Mesenchymal stem cell (in vitro differentiated cells and primary cell): ENCODE results near the gene ZFAND2A.

Experiments
- DNase-seq: peaks from one replicate; pipeline ENCODE4 v3.0.0-alpha.2; 2013
- H2AFZ ChIP-seq: one replicate; pipeline ENCODE4 v1.6.1; 2013; ENCODE audit warnings: low read depth, mild to moderate bottlenecking, control low read depth, inconsistent platforms, low read length, moderate library complexity
- H2AK5ac ChIP-seq: 2 replicates; pipeline ENCODE4 v1.6.1; 2013; ENCODE audit warnings: low read length, moderate library complexity, mild to moderate bottlenecking, inconsistent platforms; ENCODE audit not compliant: severe bottlenecking
- H2BK120ac ChIP-seq: one replicate; pipeline ENCODE4 v1.6.1; 2013; ENCODE audit warnings: low read depth, mild to moderate bottlenecking, inconsistent platforms, low read length, moderate library complexity
- H2BK12ac ChIP-seq, 2 experiments: one replicate each; pipeline ENCODE4 v1.6.1; 2013; ENCODE audit warnings: inconsistent platforms in 2 of 2, low read length in 2 of 2, mild to moderate bottlenecking in 2 of 2, moderate library complexity in 2 of 2, control low read depth in 1 of 2
- H2BK15ac ChIP-seq: one replicate; pipeline ENCODE4 v1.6.1; 2013; ENCODE audit warnings: mild to moderate bottlenecking, low read depth, inconsistent platforms; ENCODE audit not compliant: poor library complexity, severe bottlenecking
- H2BK5ac ChIP-seq: 2 replicates; pipeline ENCODE4 v1.6.1; 2013; ENCODE audit warnings: low read depth, mild to moderate bottlenecking, low read length, control low read depth, inconsistent platforms; ENCODE audit not compliant: poor library complexity, severe bottlenecking
- H3K14ac ChIP-seq, 2 experiments: one replicate each; pipeline ENCODE4 v1.6.1; 2013; ENCODE audit warnings: inconsistent platforms in 2 of 2, low read length in 2 of 2, control low read depth in 1 of 2, mild to moderate bottlenecking in 1 of 2, moderate library complexity in 1 of 2
- H3K18ac ChIP-seq, 2 experiments: one replicate each; pipeline ENCODE4 v1.6.1; 2013; ENCODE audit warnings: inconsistent platforms in 2 of 2, low read length in 2 of 2, control low read depth in 1 of 2, low read depth in 1 of 2, mild to moderate bottlenecking in 1 of 2
- H3K23ac ChIP-seq, 2 experiments: one replicate each; pipeline ENCODE4 v1.6.1; 2013; ENCODE audit warnings: inconsistent platforms in 2 of 2, low read length in 2 of 2, mild to moderate bottlenecking in 2 of 2, moderate library complexity in 2 of 2, control low read depth in 1 of 2
- H3K27ac ChIP-seq: 2 replicates; pipeline ENCODE4 v1.5.1; 2013; ENCODE audit warnings: mild to moderate bottlenecking, moderate library complexity, low read length, control low read depth, inconsistent platforms; ENCODE audit not compliant: poor library complexity, severe bottlenecking
- H3K27me3 ChIP-seq, 2 experiments: 2 replicates each; pipeline versions ENCODE4 v1.6.1 to v1.7.0; 2013; ENCODE audit warnings: low read length in 2 of 2, mild to moderate bottlenecking in 2 of 2, moderate library complexity in 2 of 2, control low read depth in 1 of 2, inconsistent platforms in 1 of 2; ENCODE audit not compliant: control insufficient read depth in 1 of 2, insufficient read depth in 1 of 2
- H3K36me3 ChIP-seq, 2 experiments: 2 replicates each; pipeline versions ENCODE4 v1.6.1 to v1.7.0; 2013; ENCODE audit warnings: low read length in 2 of 2, control low read depth in 1 of 2, inconsistent platforms in 1 of 2, low read depth in 1 of 2, mild to moderate bottlenecking in 1 of 2; ENCODE audit not compliant: insufficient read depth in 2 of 2, control insufficient read depth in 1 of 2
- H3K4ac ChIP-seq, 2 experiments: one replicate each; pipeline ENCODE4 v1.6.1; 2013; ENCODE audit warnings: inconsistent platforms in 2 of 2, low read length in 2 of 2, mild to moderate bottlenecking in 2 of 2, moderate library complexity in 2 of 2, control low read depth in 1 of 2, low read depth in 1 of 2
- H3K4me1 ChIP-seq: 2 replicates; pipeline ENCODE4 v1.6.1; 2013; ENCODE audit warnings: low read depth, low read length, control low read depth; ENCODE audit not compliant: control insufficient read depth, insufficient read depth
- H3K4me2 ChIP-seq: 2 replicates; pipeline ENCODE4 v1.6.1; 2013; ENCODE audit warnings: low read length, mild to moderate bottlenecking, inconsistent platforms; ENCODE audit not compliant: poor library complexity, severe bottlenecking
- H3K4me3 ChIP-seq, 2 experiments: 2 replicates each; pipeline versions ENCODE4 v1.5.1 to v1.7.0; 2013; ENCODE audit warnings: low read length in 2 of 2, mild to moderate bottlenecking in 2 of 2, control low read depth in 1 of 2, low read depth in 1 of 2; ENCODE audit not compliant: insufficient read depth in 1 of 2
- H3K79me1 ChIP-seq: replicated peaks from 2 replicates; pipeline ENCODE4 v1.6.1; 2013; ENCODE audit warnings: mild to moderate bottlenecking, control low read depth, low read length, inconsistent platforms; ENCODE audit not compliant: poor library complexity, severe bottlenecking
- H3K9ac ChIP-seq: 2 replicates; pipeline ENCODE4 v1.7.0; 2013; ENCODE audit warnings: mild to moderate bottlenecking, low read length, moderate library complexity
- H3K9me3 ChIP-seq: 2 replicates; pipeline ENCODE4 v1.7.0; 2013; ENCODE audit warnings: mild to moderate bottlenecking, low read length; ENCODE audit not compliant: control insufficient read depth
- H4K8ac ChIP-seq: one replicate; pipeline ENCODE4 v1.6.1; 2013; ENCODE audit warnings: inconsistent platforms, mild to moderate bottlenecking, low read length, moderate library complexity
- H4K91ac ChIP-seq: one replicate; pipeline ENCODE4 v1.6.1; 2013; ENCODE audit warnings: mild to moderate bottlenecking, low read length, inconsistent platforms
- WGBS: methylation state at CpG from one replicate; pipeline ENCODE4 v1.1.7; 2013; ENCODE audit warnings: mixed read lengths; 5-methylcytosine and 5-hydroxymethylcytosine counted together

The ZFAND2A gene

GRCh38 chr7:1105189-1105588 is 54.8 kb downstream of the ZFAND2A start:
- H3K9me3 ChIP-seq, result no peaks in the 10 kb centered on the region
- H2BK12ac ChIP-seq, result no peak overlapping the region
- H3K4me2 ChIP-seq, result no peak overlapping the region
- H2BK120ac ChIP-seq, result no peak overlapping the region
- H4K91ac ChIP-seq, result no peak overlapping the region
- H3K14ac ChIP-seq, result no peak overlapping the region
- H3K4ac ChIP-seq, result no peak overlapping the region
- no peak overlapping the region for H3K23ac ChIP-seq
- no peak overlapping the region for H2BK5ac ChIP-seq
- no peak overlapping the region for H3K4me3 ChIP-seq
- no peak overlapping the region for H3K9ac ChIP-seq
- no peak overlapping the region for H3K27ac ChIP-seq
- H4K8ac ChIP-seq, result no peak overlapping the region
- no peak overlapping the region for H2BK15ac ChIP-seq
- no peaks in the 10 kb centered on the region for H3K27me3 ChIP-seq
- no peak overlapping the region for H2AFZ ChIP-seq
- H3K4me1 ChIP-seq, result peaks cover 32% of the 10 kb centered on the region
- no peak overlapping the region for H3K18ac ChIP-seq
- peaks cover 61% of the 10 kb centered on the region for H3K79me1 ChIP-seq
- no peak for DNase-seq
- WGBS, result 96% methylated on average over 11 of the region's 11 CpGs
- peaks cover 0 to 49% of the 10 kb centered on the region in 2 experiments for H3K36me3 ChIP-seq
- H2AK5ac ChIP-seq, result no peak overlapping the region

- H3K9ac ChIP-seq, result no peak overlapping the region
- no peak overlapping the region for H2AK5ac ChIP-seq
- H3K23ac ChIP-seq, result no peak overlapping the region
- H3K18ac ChIP-seq, result no peak overlapping the region
- H3K9me3 ChIP-seq, result no peaks in the 10 kb centered on the region
- H2AFZ ChIP-seq, result no peak overlapping the region
- H2BK120ac ChIP-seq, result no peak overlapping the region
- H3K4me3 ChIP-seq, result no peak overlapping the region
- 93% methylated on average over 11 of the region's 13 CpGs for WGBS
- no peak overlapping the region for H3K4me2 ChIP-seq
- no peak overlapping the region for H2BK15ac ChIP-seq
- H4K8ac ChIP-seq, result no peak overlapping the region
- DNase-seq, result no peak
- H3K14ac ChIP-seq, result no peak overlapping the region
- H2BK5ac ChIP-seq, result no peak overlapping the region
- H3K27ac ChIP-seq, result no peak overlapping the region
- peaks cover 37% of the 10 kb centered on the region for H3K4me1 ChIP-seq
- no peak overlapping the region for H4K91ac ChIP-seq
- H3K36me3 ChIP-seq, result peaks cover under 1 to 48% of the 10 kb centered on the region in 2 experiments
- H3K79me1 ChIP-seq, result peaks cover 61% of the 10 kb centered on the region
- H3K4ac ChIP-seq, result no peak overlapping the region
- H2BK12ac ChIP-seq, result no peak overlapping the region
- H3K27me3 ChIP-seq, result no peaks in the 10 kb centered on the region
Observed at GRCh38 chr7:1104516-1105179, 55.3 kb downstream of the ZFAND2A start.

GRCh38 chr7:1103789-1104515 is 56.0 kb downstream of the ZFAND2A start:
- Histone ChIP-seq H3K4me3 (no peak overlapping the region), H3K27ac (no peak overlapping the region), H2AK5ac (no peak overlapping the region), H4K8ac (no peak overlapping the region), H3K4me2 (no peak overlapping the region), H3K36me3 (peaks cover 3 to 48% of the 10 kb centered on the region in 2 experiments), H3K9ac (no peak overlapping the region), H2BK120ac (no peak overlapping the region), H3K4me1 (peaks cover 39% of the 10 kb centered on the region), H3K23ac (no peak overlapping the region), H3K4ac (no peak overlapping the region), H4K91ac (no peak overlapping the region), H3K27me3 (no peaks in the 10 kb centered on the region), H3K14ac (no peak overlapping the region), H2BK15ac (no peak overlapping the region), H3K79me1 (peaks cover 60% of the 10 kb centered on the region), H2AFZ (no peak overlapping the region), H3K9me3 (no peaks in the 10 kb centered on the region), H2BK12ac (no peak overlapping the region), H2BK5ac (no peak overlapping the region), H3K18ac (no peak overlapping the region)
- 95% methylated on average over 21 of the region's 21 CpGs for WGBS
- no peak for DNase-seq

GRCh38 chr7:1103009-1103788 is 56.8 kb downstream of the ZFAND2A start:
- 94% methylated on average over 34 of the region's 34 CpGs for WGBS
- no peak overlapping the region for H3K14ac ChIP-seq
- H2BK15ac ChIP-seq, result no peak overlapping the region

More at GRCh38 chr7:1103009-1103788, 56.8 kb downstream of the ZFAND2A start:
- Histone ChIP-seq H3K36me3 (peaks cover 4 to 55% of the 10 kb centered on the region in 2 experiments), H4K91ac (no peak overlapping the region), H3K4me2 (no peak overlapping the region), H3K27me3 (no peaks in the 10 kb centered on the region), H3K4me3 (no peak overlapping the region), H3K18ac (no peak overlapping the region), H2BK5ac (no peak overlapping the region), H3K4ac (no peak overlapping the region), H3K79me1 (peaks cover 58% of the 10 kb centered on the region), H3K9ac (no peak overlapping the region), H2BK120ac (no peak overlapping the region), H3K23ac (no peak overlapping the region), H3K4me1 (peaks cover 37% of the 10 kb centered on the region), H2AFZ (no peak overlapping the region), H3K27ac (no peak overlapping the region), H2AK5ac (no peak overlapping the region), H4K8ac (no peak overlapping the region), H3K9me3 (no peaks in the 10 kb centered on the region), H2BK12ac (no peak overlapping the region)
- DNase-seq, result no peak
